Left lung (tissue), 10 donors: ENCODE data around the gene USB1. TPM values are rescaled to one million over a fixed set of nuclear protein-coding genes. Genes with fewer than 3 reads are reported as not detected.
A peak's percentile ranks its signal among the peaks of the same experiment; 100 is the strongest.

ENCODE experiments used
- ATAC-seq: fragments of 200-7000 bp; cut with Tn5 transposase; one replicate; pipeline ENCODE4 v1.9.1; 2020; ENCODE audit warnings: moderate library complexity
- DNase-seq, 4 donors: peaks; one replicate each; pipeline ENCODE4 v3.0.0-alpha.2; 2013 to 2020
- H3K27ac ChIP-seq, 2 donors: fragments of 200-600 bp; sonication (generic) in 1 of 2; one replicate each; pipeline versions ENCODE4 v1.5.0 to v1.8.0; 2020 to 2021
- H3K27me3 ChIP-seq, 2 donors: fragments of 200-600 bp; sonication (generic) in 1 of 2; one replicate each; pipeline versions ENCODE4 v1.5.0 to v1.8.0; 2020 to 2021
- H3K36me3 ChIP-seq, 2 donors: fragments of 200-600 bp; sonication (generic) in 1 of 2; one replicate each; pipeline versions ENCODE4 v1.5.0 to v1.8.0; 2020 to 2021
- H3K4me1 ChIP-seq, 2 donors: fragments of 200-600 bp; one replicate each; pipeline ENCODE4 v1.8.0; 2021
- H3K4me3 ChIP-seq, 2 donors: fragments of 200-600 bp; sonication (generic) in 1 of 2; one replicate each; pipeline versions ENCODE4 v1.5.0 to v1.8.0; 2020 to 2021; ENCODE audit warnings: mild to moderate bottlenecking in 1 of 2
- H3K9me3 ChIP-seq, 2 donors: fragments of 200-600 bp; sonication (generic) in 1 of 2; one replicate each; pipeline versions ENCODE4 v1.5.0 to v1.8.0; 2020 to 2021
- intact Hi-C, 2 donors: fragments of 100-400 bp; cut with DNase I; formaldehyde crosslinking; loops; one replicate each; pipeline versions ENCODE4 v1.11.2 to v1.14.2; 2022
- polyA plus RNA-seq, 6 donors: library from polyadenylated mRNA; unstranded; fragments of 120-200 nt; gene quantifications; one replicate each; pipeline ENCODE4 v1.2.1, GENCODE V29; 2013; ENCODE audit not compliant: insufficient read length in 6 of 6
- total RNA-seq, 2 donors: library from RNA; stranded (reverse); fragmentation: NEBNext Ultra II Directional; extraction: Animal tissue kit (Norgen Biotek cat#: 25700); gene quantifications; one replicate each; pipeline ENCODE4 v1.2.1, GENCODE V29; 2021
- TF ChIP-seq, protein P1 (sequence below), 2 donors: fragments of 200-600 bp; sonication (generic) in 1 of 2; IDR thresholded peaks; one replicate each; pipeline versions ENCODE4 v1.5.0 to v1.8.0; 2021; ENCODE audit warnings: antibody characterized with exemption in 2 of 2
- donor health status: DM: no; HTN: yes; CAD: no.
- donor health status: DM: no; HTN: no; CAD: no.

Gene USB1
- total and polyA plus RNA-seq, 8 donors = 21.5 to 50.9 (median 25.2) TPM

DNA sequence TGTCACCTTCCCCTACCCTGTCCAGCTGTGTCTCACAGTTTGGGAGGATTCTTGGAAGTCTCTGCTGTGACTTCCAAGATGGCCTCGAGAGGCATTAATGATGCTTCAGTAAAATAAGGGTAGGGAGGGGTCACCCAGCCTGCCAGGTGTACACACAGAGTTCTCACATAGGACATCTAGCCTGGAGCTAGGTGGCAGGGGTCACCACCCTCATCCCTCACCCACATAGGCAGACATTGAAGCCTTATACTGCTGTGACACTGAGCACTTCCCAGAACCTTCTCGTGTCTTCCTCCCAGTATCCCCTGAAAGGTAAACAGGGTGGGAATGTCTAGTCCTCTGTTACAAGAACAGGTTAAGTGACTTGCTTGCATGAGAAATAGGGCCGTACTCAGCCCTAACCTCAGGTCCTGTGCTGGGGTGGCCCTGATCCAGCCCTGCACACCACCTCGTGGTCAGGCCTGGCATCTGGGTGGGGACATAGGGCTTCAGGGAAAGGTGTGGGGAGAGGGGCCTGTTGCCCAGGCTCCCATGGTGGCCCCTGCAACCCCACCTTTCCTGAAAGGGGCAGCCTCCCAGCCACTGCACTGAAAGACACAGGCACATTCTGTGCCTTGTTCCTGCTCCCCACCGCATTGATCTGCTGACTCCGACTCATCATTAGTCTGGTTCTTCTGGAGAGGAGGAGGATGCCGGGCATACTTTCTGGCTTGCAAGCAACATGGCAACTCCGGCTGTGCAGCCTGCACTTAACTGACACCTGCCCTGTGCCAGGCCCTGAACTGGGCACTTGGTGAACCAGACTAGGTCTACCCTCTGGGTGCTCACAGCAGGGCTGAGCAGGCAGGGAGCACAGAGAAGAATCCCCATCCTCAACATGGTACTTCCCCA is 20.7 kb downstream of the USB1 start:
- ATAC-seq = no peak
- TF ChIP-seq, protein P1, sequence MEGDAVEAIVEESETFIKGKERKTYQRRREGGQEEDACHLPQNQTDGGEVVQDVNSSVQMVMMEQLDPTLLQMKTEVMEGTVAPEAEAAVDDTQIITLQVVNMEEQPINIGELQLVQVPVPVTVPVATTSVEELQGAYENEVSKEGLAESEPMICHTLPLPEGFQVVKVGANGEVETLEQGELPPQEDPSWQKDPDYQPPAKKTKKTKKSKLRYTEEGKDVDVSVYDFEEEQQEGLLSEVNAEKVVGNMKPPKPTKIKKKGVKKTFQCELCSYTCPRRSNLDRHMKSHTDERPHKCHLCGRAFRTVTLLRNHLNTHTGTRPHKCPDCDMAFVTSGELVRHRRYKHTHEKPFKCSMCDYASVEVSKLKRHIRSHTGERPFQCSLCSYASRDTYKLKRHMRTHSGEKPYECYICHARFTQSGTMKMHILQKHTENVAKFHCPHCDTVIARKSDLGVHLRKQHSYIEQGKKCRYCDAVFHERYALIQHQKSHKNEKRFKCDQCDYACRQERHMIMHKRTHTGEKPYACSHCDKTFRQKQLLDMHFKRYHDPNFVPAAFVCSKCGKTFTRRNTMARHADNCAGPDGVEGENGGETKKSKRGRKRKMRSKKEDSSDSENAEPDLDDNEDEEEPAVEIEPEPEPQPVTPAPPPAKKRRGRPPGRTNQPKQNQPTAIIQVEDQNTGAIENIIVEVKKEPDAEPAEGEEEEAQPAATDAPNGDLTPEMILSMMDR (IDR thresholded peaks at IDR 0.05) = no peak
- intact Hi-C loops = loop anchor here (5.0 to 10.0 kb wide), 3 partner anchors 100 to 175 kb away; partner anchors contain the start of genes CFAP20 (in 1 of the 2) and CSNK2A2 (in 1 of the 2)

GRCh38 chr16:58022601-58023371 is 21.6 kb downstream of the USB1 start:
- Histone ChIP-seq H3K4me3 (no peak overlapping the region), H3K36me3 (peaks cover 0 to 25% of the 10 kb centered on the region in 2 donors), H3K27me3 (peaks cover 0 to 38% of the 10 kb centered on the region in 2 donors), H3K4me1 (peaks cover 23 to 70% of the 10 kb centered on the region in 2 donors), H3K9me3 (no peaks in the 10 kb centered on the region), H3K27ac (peak overlapping the region; percentile 10 to 39)
- intact Hi-C loops = loop anchor here (5.0 to 10.0 kb wide), 3 partner anchors 100 to 175 kb away; partner anchors contain the start of genes CFAP20 (in 1 of the 2) and CSNK2A2 (in 1 of the 2)
- TF ChIP-seq, protein P1 (IDR thresholded peaks at IDR 0.05) = no peak
- DNase-seq (peak; percentile 66 to 88 (median 84)), ATAC-seq (peak; percentile 13)

More for the DNA sequence above, 20.7 kb downstream of the USB1 start:
- peak in 1 of 4 donors; percentile 52 for DNase-seq
- peaks cover 0 to 29% of the 10 kb centered on the region in 2 donors for H3K27me3 ChIP-seq
- no peak overlapping the region for H3K4me3 ChIP-seq
- no peaks in the 10 kb centered on the region for H3K9me3 ChIP-seq
- H3K27ac ChIP-seq = peak overlapping the region in 1 of 2 donors; percentile 39
- H3K4me1 ChIP-seq = peaks cover 18 to 61% of the 10 kb centered on the region in 2 donors
- H3K36me3 ChIP-seq = peaks cover 0 to 34% of the 10 kb centered on the region in 2 donors

- H3K9me3 ChIP-seq = no peaks in the 10 kb centered on the region
- DNase-seq (peak; percentile 29 to 88 (median 54)), ATAC-seq (peak; percentile 39)
- peak overlapping the region; percentile 66 to 68 for H3K4me3 ChIP-seq
- H3K36me3 ChIP-seq = peaks cover 0 to 6% of the 10 kb centered on the region in 2 donors
- intact Hi-C loops = loop anchor here (5.0 to 10.0 kb wide), 3 partner anchors 98 to 173 kb away; partner anchors contain the start of genes CFAP20 (in 1 of the 2) and CSNK2A2 (in 1 of the 2)
- peaks cover 0 to 45% of the 10 kb centered on the region in 2 donors for H3K27me3 ChIP-seq
- peaks cover 23 to 87% of the 10 kb centered on the region in 2 donors for H3K4me1 ChIP-seq
- peak overlapping the region; percentile 79 to 80 for H3K27ac ChIP-seq
- TF ChIP-seq, protein P1 (IDR thresholded peaks at IDR 0.05) = no peak
Observed at GRCh38 chr16:58024486-58025350, 23.5 kb downstream of the USB1 start.

DNA sequence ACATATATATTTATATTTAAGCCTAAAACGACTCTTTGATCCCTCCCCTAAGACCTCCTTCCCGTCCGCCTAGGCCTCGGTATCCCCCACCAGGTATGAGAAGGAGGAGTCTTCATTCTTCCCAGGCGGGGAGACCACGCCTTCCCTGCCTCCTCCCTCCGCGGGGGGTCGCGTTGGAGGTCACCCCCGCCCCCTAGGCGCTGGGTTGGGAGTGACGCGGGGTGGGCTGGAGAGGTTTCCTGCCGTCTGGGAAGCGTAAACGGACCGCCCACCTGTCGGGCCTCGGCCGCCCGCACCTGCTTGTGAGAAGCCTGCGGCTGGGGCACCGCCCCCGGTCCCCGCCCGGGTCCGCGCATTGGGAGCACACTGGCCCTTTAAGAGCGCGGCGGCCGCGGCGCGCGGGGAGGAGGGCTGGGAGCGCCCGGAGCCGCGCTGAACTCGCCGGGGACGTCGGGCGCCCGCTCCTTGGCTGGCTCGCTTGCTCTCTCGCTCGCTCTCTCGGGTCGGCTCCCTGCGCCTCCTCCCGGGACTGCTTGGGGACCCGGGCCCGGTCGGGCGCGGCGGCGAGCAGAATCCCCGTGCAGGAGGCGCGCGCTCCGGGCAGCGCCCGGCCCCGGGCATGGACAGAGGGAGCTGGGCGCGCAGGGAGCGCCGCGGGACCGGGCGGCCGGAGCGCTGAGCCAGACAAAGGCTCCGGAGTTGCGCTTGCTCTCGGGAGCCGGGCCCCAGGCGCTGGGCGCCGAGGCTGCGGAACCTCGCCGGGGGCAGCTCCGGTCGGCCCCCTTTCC is 24.3 kb downstream of the USB1 start, which contains the start of gene MMP15:
Gene MMP15, plus strand, starts transcription at position 404 of the 788 bp plus-strand sequence. CDS start 597 bp downstream, outside the sequence.
- peak within 1 kb of the TSS; percentile 79 to 80 for H3K27ac ChIP-seq
- intact Hi-C loops = loop anchor here in 1 of 2 donors (10.0 kb wide), 1 partner anchor 99 kb away; the partner anchor contains the start of gene CFAP20
- peaks cover 23 to 80% of the 10 kb centered on the region in 2 donors for H3K4me1 ChIP-seq
- peak; percentile 76 for ATAC-seq
- H3K4me3 ChIP-seq = peak within 1 kb of the TSS; percentile 66 to 68
- H3K27me3 ChIP-seq = peaks cover 0 to 45% of the 10 kb centered on the region in 2 donors
- TF ChIP-seq, protein P1 (IDR thresholded peaks at IDR 0.05) = no peak
- H3K36me3 ChIP-seq = no peaks in the 10 kb centered on the region
- DNase-seq = peak; percentile 60 to 95 (median 86)
- H3K9me3 ChIP-seq = no peaks in the 10 kb centered on the region
